ENCODE data around the gene QDPR. TPM values are rescaled to one million over a fixed set of nuclear protein-coding genes. Genes with fewer than 3 reads are reported as not detected.
A peak's percentile ranks its signal among the peaks of the same experiment; 100 is the strongest.

QDPR gene
- total RNA-seq: 10 to 100 TPM; 11.4 to 20.6 (median 16.5) TPM
- polyA plus RNA-seq: 10 to 100 TPM; 14.9 to 56.8 TPM

- Histone ChIP-seq H3K4me3 (peak within 1 kb of the TSS; percentile 46 to 74 (median 65)), H3K36me3 (no peaks in the 10 kb centered on the region), H3K9me3 (no peaks in the 10 kb centered on the region), H3K27me3 (no peaks in the 10 kb centered on the region), H3K4me1 (peaks cover 3 to 5% (median 3%) of the 10 kb centered on the region in 3 donors), H3K27ac (peak within 1 kb of the TSS; percentile 28 to 70 (median 63))
- peak in 1 of 4 donors; percentile 9 for TF ChIP-seq CTCF (IDR thresholded peaks at IDR 0.05)
- DNase-seq: peak; percentile 83 to 96 (median 87)
- intact Hi-C loops (cut with DNase I): no loop called here
- peak; percentile 95 to 97 (median 96) for ATAC-seq
- 1% methylated on average over 62 to 65 of the region's 65 CpGs for WGBS, 2 donors
- no peak for FAIRE-seq
These were observed at the start of gene QDPR for GRCh38 chr4:17511950-17512795. TSS of gene QDPR (minus strand) at chr4:17512090. CDS start at chr4:17512054, 36 bp downstream.

GRCh38 chr4:17561195-17561909, 49.5 kb upstream of the QDPR start:
- 63 to 69% methylated on average over 8 of the region's 8 CpGs for WGBS, 2 donors
- Histone ChIP-seq H3K36me3 (no peaks in the 10 kb centered on the region), H3K9me3 (no peaks in the 10 kb centered on the region), H3K27ac (no peak overlapping the region), H3K4me1 (no peaks in the 10 kb centered on the region), H3K4me3 (no peak overlapping the region), H3K27me3 (no peaks in the 10 kb centered on the region)
- DNase-seq (no peak), ATAC-seq (no peak), FAIRE-seq (no peak)
- TF ChIP-seq CTCF (IDR thresholded peaks at IDR 0.05): no peak
- intact Hi-C loops (cut with DNase I): no loop called here

- ATAC-seq (no peak), DNase-seq (no peak), FAIRE-seq (no peak)
- Histone ChIP-seq H3K4me3 (no peak overlapping the region), H3K27me3 (no peaks in the 10 kb centered on the region), H3K4me1 (no peaks in the 10 kb centered on the region), H3K9me3 (no peaks in the 10 kb centered on the region), H3K36me3 (no peaks in the 10 kb centered on the region), H3K27ac (no peak overlapping the region)
- intact Hi-C loops (cut with DNase I): no loop called here
- WGBS, 2 donors: 60 to 77% methylated on average over 6 of the region's 6 CpGs
- TF ChIP-seq CTCF (IDR thresholded peaks at IDR 0.05): no peak
These were observed 48.3 kb upstream of the QDPR start for GRCh38 chr4:17560065-17560673.

- no peaks in the 10 kb centered on the region for H3K27me3 ChIP-seq
- DNase-seq: no peak
- intact Hi-C loops (cut with DNase I): loop anchor here in 1 of 3 donors (10.0 kb wide), 1 partner anchor 245 kb away; no protein-coding TSS in a partner anchor
- WGBS, 2 donors: 79 to 88% methylated on average over 3 of the region's 3 CpGs
- no peak overlapping the region for H3K4me3 ChIP-seq
- no peak for TF ChIP-seq CTCF (IDR thresholded peaks at IDR 0.05)
- no peak overlapping the region for H3K27ac ChIP-seq
- H3K9me3 ChIP-seq: no peaks in the 10 kb centered on the region
- H3K4me1 ChIP-seq: no peaks in the 10 kb centered on the region
- ATAC-seq: no peak
- FAIRE-seq: no peak
- no peaks in the 10 kb centered on the region for H3K36me3 ChIP-seq
These were observed 47.8 kb upstream of the QDPR start for GRCh38 chr4:17559709-17560048.
